ENCODE results near the gene KRTAP2-2.
"Not testable (repeated sequence)": the region's sequence is repeated elsewhere in the genome, so short reads cannot be mapped to it uniquely, and the experiment has no call there.

Gene KRTAP2-2, protein sequence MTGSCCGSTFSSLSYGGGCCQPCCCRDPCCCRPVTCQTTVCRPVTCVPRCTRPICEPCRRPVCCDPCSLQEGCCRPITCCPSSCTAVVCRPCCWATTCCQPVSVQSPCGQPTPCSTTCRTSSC

DNA sequence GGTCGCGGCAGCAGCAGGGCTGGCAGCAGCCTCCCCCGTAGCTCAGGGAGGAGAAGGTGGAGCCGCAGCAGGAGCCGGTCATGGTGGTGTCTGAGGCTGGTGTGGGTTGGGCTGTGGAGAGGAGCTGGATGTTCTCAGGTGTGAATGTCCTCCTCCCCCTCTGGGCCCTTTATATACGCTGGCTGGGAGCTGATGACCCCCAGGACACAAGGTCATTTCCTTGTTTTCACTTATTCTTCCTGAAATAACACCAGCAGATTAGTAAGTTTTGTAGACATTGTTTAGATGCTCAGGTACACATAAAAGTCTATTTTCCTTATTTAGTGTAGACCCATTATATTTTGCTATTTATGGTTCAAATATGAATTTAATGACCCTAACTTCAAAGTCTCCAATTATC, at the start of gene KRTAP2-2:
TSS of gene KRTAP2-2 (minus strand) at position 101 of the 400 bp plus-strand sequence. CDS start at position 82, 19 bp downstream.
- DNase-seq = not testable (repeated sequence)

DNA sequence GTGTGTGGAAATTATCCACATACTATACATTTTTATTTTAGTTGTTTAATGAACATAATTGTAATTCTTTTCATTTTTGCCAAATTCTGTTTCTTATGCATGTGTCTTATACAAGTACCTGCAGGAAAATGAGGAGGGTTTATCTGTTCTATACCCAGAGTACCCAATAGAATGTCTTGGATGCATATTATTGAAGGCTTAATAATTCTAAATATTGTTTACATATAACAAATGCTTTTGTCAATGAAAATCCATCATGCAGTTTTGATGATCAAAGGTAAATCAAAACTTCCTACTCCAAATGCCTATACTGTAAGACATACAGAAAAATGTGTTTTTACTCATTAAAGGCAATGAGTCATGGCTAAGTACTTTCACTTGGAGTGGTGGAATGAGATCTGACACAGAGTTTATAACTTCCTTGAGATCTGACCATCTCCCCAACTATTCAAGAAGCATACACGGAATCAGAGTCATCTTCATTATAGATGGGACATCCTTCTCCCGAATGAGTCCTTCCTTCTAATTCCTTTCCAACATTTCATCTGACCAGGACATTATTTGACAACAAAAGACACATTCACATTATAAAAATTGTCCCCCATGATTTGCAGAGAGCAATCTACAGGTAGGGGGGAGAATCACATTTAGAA, 49.5 kb upstream of the KRTAP2-2 start:
- not testable (repeated sequence) for DNase-seq

DNA sequence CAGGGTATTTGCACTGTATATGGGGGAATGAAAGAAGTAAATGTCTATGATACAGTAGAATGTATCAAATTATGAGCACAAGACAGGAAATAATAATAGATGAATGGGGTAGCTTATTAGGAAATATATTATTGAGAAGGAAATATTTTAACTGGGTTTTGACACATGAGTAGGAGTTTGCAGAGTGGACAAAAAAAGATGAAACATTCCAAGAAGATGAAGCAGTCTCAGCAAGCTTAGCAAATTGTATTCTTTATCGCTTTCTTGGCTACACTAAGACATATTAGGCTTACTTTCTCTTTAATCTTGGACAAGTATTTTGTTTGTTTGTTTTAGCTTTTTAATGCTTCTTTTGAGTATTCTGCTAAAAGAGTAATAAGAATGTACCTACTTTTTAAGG, 48.9 kb upstream of the KRTAP2-2 start:
- DNase-seq = no peak

DNA sequence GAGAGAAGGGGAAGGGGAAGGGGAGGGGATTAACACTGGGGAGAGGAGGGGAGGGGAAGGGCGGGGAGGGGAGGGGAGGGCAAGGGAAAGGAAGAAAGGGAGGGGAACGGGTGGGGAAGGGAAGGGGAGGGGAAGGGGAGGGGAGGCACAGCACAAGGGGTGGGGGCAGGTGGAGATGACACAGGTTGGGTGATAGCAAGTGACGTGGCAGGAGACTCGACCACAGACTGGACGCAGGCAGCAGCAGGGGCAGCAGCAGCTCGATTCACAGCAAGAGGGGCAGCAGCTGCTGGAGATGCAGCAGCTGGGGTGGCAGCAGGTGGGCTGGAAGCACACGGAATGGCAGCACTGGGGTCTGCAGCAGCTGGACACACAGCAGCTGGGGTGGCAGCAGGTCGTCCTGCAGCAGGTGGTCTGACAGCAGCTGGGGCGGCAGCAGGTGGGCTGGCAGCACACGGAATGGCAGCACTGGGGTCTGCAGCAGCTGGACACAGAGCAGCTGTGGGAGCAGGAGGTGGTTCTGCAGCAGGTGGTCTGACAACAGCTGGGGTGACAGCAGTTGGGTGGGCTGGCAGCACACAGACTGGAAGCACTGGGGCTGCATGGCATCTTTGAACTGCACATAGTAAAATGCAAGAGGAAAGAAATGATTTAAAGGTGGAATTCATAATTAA, 46.7 kb upstream of the KRTAP2-2 start, which contains the start of gene KRTAP4-16:
TSS of gene KRTAP4-16 (minus strand) at position 624 of the 674 bp plus-strand sequence. CDS start at position 624, 0 bp downstream.
- no peak for DNase-seq

DNA sequence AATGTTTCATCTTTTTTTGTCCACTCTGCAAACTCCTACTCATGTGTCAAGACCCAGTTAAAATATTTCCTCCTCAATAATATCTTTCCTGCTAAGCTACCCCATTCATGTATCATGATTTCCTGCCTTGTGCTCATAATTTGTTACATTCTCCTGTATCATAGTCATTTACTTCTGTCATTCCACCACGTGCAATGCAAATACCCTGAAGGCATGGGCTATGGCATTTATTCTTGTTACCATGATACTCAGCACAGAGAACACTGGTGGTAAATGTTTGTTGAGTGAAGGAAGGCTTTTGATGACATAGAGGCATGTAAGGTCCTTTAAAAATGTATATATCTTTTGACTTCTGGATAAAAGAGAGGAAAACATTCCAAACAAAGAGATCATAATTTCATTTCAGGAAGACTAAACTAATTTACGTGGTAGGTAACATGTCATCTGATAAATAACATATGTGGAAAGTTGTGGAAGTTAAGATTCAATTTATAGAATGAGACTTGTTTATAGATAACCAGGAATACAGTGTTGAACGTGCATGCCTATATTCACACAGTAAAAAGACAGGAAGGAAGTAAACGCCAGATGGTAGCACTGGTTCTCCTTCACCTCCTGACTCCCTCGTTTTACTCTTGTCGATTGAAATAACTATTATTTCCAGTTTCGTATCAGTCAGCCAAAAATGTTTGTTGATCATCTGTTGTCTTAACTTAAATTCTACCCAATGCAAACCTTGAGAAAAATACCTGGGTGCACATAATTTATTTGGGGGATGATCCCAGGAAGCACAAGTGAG, 44.9 kb upstream of the KRTAP2-2 start:
- DNase-seq = peak in 1 of 2 donors; percentile 29

DNA sequence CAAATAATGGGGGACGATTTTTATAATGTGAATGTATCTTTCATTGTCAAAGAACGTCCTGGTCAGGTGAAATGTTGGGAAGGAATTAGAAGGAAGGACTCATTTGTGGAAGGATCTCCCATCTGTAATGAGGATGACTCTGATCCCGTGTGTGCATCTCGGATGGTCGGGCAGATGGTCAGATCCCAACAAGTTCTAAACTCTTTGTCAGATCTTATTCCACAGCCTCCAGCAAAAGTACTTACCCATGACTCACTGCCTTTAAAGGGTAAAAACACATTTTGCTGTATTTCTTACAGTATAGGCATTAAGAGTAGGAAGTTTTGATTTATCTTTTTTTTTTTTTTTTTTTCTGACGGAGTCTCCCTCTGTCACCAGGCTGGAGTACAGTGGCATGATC, 43.5 kb upstream of the KRTAP2-2 start:
- DNase-seq = no peak

DNA sequence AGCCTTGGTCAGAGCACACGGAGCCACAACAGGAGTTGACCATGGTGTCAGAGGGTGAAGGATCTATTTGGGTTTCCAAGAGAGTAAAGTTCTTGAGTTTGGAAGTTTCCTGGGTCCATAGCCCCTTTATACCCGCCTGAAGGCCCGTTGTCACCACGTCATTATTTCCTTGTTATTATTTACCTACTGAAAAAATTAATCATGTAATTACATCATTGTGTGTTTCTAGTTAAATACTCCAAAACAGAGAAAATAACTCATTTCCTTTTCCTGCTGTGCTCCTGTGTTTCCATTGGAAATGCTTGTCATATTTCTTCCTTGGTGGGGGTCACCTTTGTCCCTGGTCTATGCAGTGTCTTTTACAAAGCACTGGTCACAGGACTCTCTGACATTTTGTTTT, 43.0 kb upstream of the KRTAP2-2 start, which contains the start of gene KRTAP4-8:
TSS of gene KRTAP4-8 (minus strand) at position 101 of the 400 bp plus-strand sequence. CDS start at position 43, 58 bp downstream.
- DNase-seq = no peak

DNA sequence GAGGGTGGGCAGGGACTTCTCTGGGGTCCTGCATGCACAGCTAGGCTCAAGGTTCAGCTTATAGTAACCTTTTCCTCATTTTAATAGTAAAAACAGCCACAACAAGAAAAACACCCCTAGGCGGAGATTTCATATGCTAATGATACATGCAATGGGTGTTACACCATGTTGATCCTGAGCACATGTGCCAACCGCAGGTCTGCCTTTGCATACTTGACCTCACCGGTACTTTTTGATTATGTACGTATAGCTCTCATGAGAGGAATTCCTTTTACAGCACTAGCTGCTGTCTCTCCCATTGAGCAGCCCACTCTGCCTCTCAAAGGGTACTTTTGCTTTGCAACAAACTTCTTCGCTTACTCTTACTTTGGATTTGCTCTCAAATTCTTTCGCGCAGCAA, 41.0 kb upstream of the KRTAP2-2 start:
- no peak for DNase-seq

DNA sequence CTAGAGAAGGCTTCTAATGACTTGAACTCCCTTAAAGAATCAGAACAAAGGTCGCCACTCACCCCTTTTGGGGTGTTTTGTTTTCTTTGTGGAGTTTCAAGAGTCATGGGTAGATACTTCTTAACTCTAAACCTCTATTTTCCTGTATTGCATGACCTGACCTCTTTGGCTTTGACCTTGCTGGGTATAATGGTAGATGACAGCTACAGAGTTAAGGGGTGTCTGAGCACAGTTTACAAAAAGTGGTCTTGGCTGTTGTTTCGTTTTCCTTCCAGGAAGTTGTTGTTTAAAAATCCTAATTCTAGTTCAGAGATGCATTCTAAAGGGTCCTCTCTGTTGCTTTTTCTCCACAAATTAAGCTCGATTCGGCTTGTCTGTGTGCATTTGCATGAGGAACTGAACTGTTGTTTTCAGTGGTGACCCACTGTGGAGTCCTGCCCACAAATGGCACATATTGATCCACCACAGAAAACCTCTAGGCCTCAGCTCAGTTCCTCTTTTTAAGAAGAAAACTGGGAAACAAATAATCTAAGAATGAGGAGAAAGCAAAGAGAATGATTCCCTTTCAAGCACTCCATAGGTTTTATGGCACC, 33.8 kb upstream of the KRTAP2-2 start:
- not testable (repeated sequence) for DNase-seq

DNA sequence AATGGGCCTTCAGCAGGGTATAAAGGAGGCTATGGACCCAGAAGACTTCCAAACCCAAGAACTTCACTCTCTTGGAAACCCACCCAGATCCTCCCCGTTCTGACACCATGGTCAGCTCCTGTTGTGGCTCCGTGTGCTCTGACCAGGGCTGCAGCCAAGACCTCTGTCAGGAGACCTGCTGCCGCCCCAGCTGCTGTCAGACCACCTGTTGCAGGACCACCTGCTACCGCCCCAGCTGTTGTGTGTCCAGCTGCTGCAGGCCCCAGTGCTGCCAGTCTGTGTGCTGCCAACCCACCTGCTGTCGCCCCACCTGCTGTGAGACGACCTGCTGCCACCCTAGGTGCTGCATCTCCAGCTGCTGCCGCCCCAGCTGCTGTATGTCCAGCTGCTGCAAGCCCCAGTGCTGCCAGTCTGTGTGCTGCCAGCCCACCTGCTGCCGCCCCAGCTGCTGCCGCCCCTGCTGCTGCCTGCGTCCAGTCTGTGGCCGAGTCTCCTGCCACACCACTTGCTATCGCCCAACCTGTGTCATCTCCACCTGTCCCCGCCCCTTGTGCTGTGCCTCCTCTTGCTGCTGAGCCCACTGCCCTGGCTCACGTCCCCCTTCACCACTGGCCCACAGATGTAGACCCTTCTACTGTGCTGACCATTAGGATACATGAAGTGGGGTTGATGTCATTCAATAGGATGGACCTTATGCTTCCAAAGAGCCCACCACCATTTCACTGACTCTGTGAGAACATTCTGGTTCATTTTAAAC, 29.2 kb upstream of the KRTAP2-2 start, which contains the start of gene KRTAP4-7:
TSS of gene KRTAP4-7 (plus strand) at position 51 of the 757 bp plus-strand sequence. CDS start at position 108, 57 bp downstream.
- DNase-seq = not testable (repeated sequence)

DNA sequence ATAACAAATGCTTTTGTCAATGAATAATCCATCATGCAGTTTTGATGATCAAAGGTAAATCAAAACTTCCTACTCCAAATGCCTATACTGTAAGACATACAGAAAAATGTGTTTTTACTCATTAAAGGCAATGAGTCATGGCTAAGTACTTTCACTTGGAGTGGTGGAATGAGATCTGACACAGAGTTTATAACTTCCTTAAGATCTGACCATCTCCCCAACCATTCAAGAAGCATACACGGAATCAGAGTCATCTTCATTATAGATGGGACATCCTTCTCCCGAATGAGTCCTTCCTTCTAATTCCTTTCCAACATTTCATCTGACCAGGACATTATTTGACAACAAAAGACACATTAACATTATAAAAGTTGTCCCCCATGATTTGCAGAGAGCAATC, 28.4 kb upstream of the KRTAP2-2 start:
- not testable (repeated sequence) for DNase-seq

DNA sequence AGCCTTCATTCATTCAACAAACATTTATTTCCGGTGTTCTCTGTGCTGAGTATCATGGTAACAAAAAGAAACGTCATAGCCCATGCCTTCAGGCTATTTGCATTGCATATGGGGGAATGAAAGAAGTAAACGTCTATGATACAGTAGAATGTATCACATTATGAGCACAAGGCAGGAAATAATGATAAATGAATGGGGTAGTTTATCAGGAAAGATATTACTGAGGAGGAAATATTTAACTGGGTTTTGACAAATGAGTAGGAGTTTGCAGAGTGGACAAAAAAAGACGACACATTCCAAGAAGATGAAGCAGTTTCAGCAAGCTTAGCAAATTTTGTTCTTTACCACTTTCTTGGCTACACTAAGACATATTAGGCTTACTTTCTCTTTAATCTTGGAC, 27.6 kb upstream of the KRTAP2-2 start:
- DNase-seq = no peak

DNA sequence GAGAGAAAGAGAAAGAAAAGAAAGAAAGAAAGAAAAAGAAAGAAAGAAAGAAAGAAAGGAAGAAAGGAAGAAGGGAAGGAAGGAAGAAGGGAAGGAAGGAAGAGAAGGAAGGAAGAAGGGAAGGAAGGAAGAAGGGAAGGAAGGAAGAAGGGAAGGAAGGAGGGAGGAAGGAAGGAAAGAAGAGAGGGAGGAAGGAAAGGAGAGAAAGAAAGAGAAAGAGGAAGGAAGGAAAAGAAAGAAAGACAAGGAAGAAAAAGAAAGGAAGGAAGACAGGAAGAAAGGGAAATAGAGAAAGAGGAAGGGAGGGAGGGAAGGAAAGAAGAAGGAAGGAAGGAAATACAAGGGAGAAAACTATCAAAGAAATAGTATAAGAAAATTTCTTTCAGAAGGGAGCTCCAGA, 21.8 kb upstream of the KRTAP2-2 start:
- DNase-seq = no peak

DNA sequence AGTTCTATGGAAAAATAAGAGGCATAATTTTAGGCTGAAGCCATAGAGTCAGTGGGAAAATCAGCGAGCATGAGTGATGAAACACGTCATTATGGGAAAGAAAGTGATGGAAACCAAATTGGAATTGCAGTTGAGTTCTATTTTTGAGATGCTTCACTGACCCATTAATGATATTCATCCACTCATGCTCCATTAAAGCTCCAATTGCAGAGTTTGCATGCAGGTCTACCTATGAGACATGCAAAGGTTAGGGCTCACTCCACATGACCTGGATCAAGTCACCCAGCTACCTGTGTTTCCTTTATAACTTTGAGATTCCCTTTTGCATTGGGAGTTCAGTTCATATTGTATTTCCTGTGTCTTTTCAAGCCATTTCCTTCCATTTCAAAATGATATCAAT, 18.6 kb upstream of the KRTAP2-2 start:
- DNase-seq = no peak

DNA sequence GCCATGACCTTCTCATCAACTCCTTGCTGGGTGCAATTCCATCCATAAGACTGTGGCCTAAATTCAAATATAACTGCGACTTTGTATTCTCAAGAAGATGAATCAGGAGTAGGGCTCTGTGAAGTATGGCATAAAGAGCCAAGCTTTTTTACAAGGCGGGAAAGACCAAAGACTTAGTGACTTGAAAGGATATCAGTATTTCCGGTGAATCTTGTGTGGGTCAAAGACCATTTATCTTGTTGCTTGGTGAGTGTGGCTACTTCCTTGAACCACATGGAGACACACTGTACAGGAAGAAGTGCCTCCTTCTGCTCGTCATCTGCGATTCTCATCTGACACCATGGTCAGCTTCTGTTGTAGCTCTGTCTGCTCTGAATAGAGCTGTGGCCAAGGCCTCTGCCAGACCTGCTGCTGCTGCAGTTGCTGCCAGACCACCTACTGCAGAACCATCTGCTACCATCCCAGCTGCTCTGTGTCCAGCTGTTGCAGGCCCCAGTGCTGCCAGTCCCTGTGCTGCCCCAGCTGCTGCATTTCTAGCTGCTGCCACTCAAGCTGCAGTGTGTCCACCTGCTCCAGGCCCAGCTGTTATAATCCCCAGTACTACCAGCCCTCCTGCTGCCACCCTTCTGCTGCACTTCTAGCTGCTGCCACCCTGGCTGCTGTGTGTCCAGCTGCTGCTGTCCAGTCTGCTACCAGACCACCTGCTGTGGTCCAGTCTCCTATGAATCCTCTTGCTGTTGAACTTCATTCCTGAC, 16.8 kb upstream of the KRTAP2-2 start:
- DNase-seq = no peak

DNA sequence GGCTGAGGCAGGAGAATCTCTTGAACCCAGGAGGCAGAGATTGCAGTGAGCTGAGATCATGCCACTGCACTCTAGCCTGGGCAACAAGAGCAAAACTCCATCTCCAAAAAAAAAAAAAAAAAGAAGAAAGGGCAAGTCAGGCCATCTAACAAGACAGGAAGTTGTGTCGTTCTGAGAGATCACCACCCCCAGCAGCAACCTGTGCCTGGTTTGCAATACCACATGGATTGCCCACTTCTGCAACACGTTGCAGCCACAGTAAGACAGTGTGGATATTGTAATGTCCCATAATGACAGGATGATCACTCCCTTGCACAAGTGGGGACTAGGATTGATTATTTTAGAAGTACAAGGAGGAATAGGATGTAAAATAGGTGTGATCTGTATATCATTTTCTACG, 14.0 kb upstream of the KRTAP2-2 start:
- no peak for DNase-seq

DNA sequence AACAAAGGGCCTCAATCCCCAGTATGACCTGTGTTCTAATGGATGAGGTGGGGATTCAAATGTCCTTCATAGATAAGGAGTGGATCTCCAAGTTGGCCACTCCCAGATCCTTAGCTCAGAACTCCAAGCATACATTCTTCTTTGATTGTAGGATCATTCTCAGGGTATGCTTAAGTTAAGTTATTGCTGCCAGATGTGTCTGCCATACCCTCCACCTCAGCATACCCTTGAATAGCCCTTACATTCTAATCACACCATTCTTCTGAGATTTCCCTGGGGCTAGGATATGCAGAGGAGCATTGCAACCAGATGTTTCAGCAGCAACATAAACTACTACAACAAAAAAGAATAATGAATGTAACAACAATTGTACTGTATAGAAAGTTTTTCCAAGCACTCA, 12.3 kb upstream of the KRTAP2-2 start:
- DNase-seq = no peak

DNA sequence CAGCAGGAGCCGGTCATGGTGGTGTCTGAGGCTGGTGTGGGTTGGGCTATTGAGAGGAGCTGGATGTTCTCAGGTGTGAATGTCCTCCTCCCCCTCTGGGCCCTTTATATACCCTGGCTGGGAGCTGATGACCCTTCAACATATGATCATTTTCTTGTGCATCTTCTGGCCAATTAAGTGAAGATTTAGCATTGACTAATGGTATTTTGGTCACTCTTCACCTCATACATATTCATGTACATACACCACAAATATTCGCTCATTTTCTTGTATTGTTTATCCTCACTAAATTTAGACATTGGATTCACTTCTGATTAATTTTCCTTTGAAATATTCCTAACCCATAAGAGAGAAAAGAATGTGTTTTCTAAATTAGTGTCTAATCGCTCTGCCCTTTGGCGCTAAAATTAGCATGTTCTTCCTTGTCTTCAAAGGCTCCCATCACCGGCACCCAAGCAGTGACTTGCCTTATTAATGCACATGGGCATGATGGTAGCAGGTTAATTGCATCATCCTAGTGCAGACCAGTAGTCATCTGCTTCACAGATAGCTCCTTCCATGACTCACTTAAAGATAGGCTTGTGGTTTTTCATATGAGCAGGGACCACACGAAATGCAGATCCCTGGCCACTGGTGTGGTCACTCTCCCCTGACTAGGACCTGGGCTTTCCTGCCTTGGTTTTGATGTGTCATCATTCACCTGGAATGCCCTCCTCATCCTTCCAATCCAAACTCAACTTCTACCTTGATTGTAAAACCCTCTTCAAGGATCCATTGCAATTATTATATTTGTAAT, 11.0 kb upstream of the KRTAP2-2 start, which contains the start of gene KRTAP2-4:
TSS of gene KRTAP2-4 (minus strand) at position 51 of the 796 bp plus-strand sequence. CDS start at position 17, 34 bp downstream.
- no peak for DNase-seq

DNA sequence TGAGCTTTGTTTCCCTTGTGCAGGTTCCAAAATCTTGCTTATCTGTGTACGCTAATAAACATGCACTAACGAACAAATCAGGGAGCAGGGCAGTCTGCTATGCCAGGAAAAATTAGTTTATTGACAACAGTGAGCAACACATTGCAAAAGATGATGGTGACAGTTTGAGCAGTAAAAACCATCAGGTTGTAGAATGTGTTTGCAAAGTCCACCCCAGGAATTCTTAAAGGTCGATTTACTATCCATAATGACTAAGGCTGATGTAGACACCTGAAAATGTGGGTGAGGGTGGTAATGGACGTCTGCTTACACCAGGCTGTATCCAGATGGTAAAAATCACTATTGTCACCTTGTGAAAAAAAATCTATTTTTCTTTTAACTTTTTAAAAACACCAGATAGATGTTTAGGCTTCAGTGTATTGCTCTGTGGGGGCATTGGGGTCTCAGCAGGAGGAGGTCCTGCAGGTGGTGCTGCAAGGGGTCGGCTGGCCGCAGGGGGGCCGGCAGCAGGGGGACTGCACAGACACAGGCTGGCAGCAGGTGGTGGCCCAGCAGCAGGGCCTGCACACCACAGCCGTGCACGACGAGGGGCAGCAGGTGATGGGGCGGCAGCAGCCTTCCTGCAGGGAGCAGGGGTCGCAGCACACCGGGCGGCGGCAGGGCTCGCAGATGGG, 10.1 kb upstream of the KRTAP2-2 start:
- DNase-seq = not testable (repeated sequence)

Measured in bone marrow (tissue), 2 donors.